ENCODE results near the gene ENDOU.

DNA sequence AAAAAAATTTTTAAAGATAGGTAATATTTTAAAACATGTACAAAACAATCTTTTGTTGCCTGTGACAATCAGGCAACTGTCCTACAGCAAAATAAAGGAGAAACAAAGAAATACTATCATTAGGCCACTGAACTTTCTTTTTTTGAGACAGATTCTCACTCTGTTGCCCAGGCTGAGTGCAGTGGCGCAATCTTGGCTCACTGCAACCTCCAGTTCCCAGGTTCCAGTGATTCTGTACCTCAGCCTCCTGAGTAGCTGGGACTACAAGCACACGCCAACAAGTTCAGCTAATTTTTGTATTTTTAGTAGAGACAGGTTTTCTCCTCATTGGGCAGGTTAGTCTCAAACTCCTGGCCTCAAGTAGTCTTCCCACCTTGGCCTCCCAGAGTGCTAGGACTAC, 36.1 kb downstream of the ENDOU start:
- TF ChIP-seq CTCF (IDR thresholded peaks at IDR 0.05) (no peak), POLR2A (IDR thresholded peaks at IDR 0.05) (no peak)

Measured in vagina (tissue), 2 donors.